GM19023 (cell line): ENCODE measurements around the gene IFIT5.
"Not testable (repeated sequence)": the region's sequence is repeated elsewhere in the genome, so short reads cannot be mapped to it uniquely, and the experiment has no call there.

Experiments used
- ATAC-seq: cut with Tn5 transposase; IDR thresholded peaks from one replicate; pipeline ENCODE4 v1.9.1; 2021; ENCODE audit warnings: mild to moderate bottlenecking, moderate library complexity; ENCODE audit not compliant: unreplicated experiment

Gene IFIT5

GRCh38 chr10:89427629-89428028 is 13.3 kb downstream of the IFIT5 start:
- ATAC-seq = no peak

- no peak for ATAC-seq
These were observed 14.5 kb downstream of the IFIT5 start for GRCh38 chr10:89428877-89429276.

- no peak for ATAC-seq
These were observed 17.6 kb downstream of the IFIT5 start for GRCh38 chr10:89431977-89432376.

- ATAC-seq = no peak
These were observed 24.2 kb downstream of the IFIT5 start for GRCh38 chr10:89438525-89438924.

- no peak for ATAC-seq
These were observed 26.1 kb downstream of the IFIT5 start for GRCh38 chr10:89440226-89441009.

- no peak for ATAC-seq
These were observed 27.9 kb downstream of the IFIT5 start for GRCh38 chr10:89442289-89442688.

- not testable (repeated sequence) for ATAC-seq
These were observed 30.5 kb downstream of the IFIT5 start for GRCh38 chr10:89444819-89445218.

- no peak for ATAC-seq
These were observed 36.5 kb downstream of the IFIT5 start for GRCh38 chr10:89450901-89451300.

GRCh38 chr10:89452193-89452592 is 37.8 kb downstream of the IFIT5 start:
- no peak for ATAC-seq

GRCh38 chr10:89454561-89455347 is 40.4 kb downstream of the IFIT5 start:
- ATAC-seq = no peak

- ATAC-seq = no peak
These were observed 43.9 kb downstream of the IFIT5 start for GRCh38 chr10:89458291-89458690.

GRCh38 chr10:89458784-89459183 is 44.4 kb downstream of the IFIT5 start:
- ATAC-seq = no peak

GRCh38 chr10:89463846-89464537 is 49.6 kb downstream of the IFIT5 start:
- ATAC-seq = no peak

- no peak for ATAC-seq
These were observed 50.8 kb downstream of the IFIT5 start for GRCh38 chr10:89465196-89465595.

- no peak for ATAC-seq
These were observed 52.2 kb downstream of the IFIT5 start for GRCh38 chr10:89466599-89467035.

GRCh38 chr10:89468191-89468965 is 54.0 kb downstream of the IFIT5 start:
- ATAC-seq = no peak

GRCh38 chr10:89469517-89469916 is 55.1 kb downstream of the IFIT5 start:
- no peak for ATAC-seq
